GM20000 (cell line): ENCODE data around the gene DNAJB6.

Experiments
- DNase-seq: peaks from one replicate; pipeline ENCODE4 v3.0.0; 2012; ENCODE audit warnings: low spot score
- TF ChIP-seq, protein P1 (sequence below): IDR thresholded peaks from 2 replicates; pipeline ENCODE4 v1.5.1; 2012; ENCODE audit warnings: mild to moderate bottlenecking, control low read depth; ENCODE audit errors: extremely low read depth, missing control alignments

Gene DNAJB6

DNA sequence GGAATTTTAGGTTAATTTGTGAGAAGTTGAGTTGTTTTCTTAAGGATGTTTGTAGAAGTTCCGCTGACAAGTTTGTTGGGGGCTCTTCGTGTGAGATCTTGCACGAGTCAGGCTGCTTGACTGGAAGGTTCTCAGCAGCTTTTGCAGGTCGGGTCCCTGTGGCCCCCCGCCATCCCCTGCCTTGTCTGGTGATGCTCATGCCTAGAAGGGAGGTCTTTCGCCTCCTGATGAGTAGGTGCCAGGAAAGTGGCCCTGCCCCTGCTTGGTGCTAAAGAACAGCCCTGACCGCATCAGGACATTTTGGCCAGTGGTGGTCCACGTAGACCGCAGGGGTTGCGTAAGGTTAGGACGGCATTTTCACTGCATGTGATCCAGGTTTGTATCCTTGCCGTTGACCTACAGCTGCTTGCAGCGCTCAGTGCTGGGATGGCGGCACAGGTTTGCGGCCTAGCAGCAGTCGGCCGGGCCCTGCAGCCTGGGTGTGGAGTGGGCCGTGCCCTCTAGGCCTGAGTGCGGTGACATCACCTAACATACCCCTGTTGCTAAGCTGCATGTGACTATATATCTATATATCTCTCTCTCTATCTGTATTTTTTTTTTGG lies 62.4 kb downstream of the DNAJB6 start:
- TF ChIP-seq, protein P1, sequence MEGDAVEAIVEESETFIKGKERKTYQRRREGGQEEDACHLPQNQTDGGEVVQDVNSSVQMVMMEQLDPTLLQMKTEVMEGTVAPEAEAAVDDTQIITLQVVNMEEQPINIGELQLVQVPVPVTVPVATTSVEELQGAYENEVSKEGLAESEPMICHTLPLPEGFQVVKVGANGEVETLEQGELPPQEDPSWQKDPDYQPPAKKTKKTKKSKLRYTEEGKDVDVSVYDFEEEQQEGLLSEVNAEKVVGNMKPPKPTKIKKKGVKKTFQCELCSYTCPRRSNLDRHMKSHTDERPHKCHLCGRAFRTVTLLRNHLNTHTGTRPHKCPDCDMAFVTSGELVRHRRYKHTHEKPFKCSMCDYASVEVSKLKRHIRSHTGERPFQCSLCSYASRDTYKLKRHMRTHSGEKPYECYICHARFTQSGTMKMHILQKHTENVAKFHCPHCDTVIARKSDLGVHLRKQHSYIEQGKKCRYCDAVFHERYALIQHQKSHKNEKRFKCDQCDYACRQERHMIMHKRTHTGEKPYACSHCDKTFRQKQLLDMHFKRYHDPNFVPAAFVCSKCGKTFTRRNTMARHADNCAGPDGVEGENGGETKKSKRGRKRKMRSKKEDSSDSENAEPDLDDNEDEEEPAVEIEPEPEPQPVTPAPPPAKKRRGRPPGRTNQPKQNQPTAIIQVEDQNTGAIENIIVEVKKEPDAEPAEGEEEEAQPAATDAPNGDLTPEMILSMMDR = no peak
- no peak for DNase-seq

- DNase-seq = no peak
- TF ChIP-seq, protein P1 = no peak
These were observed 63.5 kb downstream of the DNAJB6 start for GRCh38 chr7:157400171-157400860.

DNA sequence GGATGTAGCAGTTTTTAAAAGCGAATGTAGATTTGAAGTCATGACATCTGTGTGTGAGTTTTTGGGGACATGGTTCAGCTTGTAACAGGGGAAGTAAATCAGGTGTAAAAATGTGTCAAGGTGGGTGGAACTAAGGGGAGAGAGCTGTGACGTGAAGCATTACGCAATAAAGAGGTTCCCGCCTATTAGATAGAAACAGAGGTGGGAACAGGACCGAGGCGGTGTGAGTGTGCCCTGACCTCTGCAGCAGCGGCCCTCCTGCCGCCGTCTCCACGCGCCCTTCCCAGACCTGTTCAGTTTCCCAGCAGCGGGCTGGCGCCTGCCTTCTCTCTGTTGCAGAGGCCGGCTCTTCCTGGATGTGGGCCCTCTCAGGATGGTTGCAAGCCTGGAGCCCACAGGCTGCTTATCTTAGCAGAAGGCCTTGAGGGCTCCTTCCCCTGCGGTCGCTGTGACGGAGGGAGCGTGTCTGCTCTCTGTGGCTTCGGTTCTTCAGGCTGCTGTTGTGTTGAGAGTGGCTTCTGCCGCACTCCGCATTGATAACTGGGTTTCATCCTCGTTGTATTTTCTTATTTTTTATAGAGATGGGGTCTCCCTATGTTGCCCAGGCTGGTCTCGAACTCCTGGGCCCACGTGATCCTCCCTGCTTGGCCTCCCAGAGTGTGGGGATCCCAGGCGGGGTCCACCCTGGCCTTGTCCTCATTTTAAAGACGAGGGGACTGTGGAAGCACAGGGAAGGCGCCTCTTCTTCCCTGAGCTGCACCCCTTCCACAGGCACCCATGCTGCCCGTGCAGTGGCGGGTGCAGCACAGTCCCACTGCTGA lies 65.0 kb downstream of the DNAJB6 start:
- TF ChIP-seq, protein P1 = no peak
- no peak for DNase-seq

DNA sequence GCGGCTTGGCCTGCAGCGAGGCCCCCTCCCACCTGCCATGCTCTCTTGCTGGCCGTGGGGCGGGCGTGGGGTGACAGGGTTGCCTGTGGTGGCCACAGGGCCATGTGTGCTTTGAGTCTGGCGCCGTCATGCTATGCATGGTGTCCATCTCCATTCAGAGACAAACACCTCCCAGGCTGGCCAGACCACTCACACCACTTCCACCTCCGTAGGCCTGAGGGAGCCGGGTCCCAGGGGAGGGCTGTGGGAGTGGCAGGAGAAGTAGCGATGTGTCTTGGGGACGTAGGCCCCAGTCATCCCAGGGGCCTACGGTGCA lies 65.5 kb downstream of the DNAJB6 start:
- TF ChIP-seq, protein P1 = no peak
- DNase-seq = no peak

GRCh38 chr7:157402911-157403534 lies 66.2 kb downstream of the DNAJB6 start:
- DNase-seq = no peak
- TF ChIP-seq, protein P1 = no peak

DNA sequence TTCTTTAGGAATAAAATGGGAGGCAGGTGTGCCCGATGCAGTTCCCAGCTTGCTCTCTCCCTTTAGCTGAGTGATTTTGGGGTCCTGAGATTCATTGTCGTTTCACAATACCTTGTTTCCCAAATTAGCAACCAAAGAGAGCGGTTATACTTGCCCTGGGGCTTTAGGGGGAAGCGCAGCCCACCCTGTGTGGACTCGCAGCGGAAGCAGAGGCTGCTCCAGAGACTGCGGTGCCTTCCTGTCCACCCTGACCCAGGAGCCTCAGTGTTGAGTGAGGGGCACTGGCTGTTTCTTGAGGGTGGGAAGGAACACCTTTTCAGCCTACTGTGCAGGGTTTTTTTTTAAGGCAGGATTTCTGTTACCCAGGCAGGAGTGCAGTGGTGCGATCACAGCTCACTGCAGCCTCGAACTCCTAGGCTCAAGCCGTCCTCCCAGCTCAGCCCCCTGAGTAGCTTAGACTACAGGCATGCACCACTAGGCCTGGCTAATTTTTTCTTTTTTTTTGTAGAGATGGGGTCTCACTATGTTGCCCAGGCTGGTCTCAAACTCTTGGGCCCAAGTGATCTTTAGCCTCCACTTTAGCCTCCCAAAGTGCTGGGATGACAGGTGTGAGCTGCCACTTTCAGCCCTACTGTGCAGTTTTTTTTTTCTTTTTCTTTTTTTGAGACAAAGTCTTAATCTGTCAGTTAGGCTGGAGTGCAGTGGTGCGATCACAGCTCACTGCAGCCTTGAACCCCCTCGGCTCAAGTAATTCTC lies 67.0 kb downstream of the DNAJB6 start:
- TF ChIP-seq, protein P1 = no peak
- no peak for DNase-seq
